A172 (cell line): ENCODE measurements around the gene TRMT112. TPM values are rescaled to one million over a fixed set of nuclear protein-coding genes. Genes with fewer than 3 reads are reported as not detected.
A peak's percentile ranks its signal among the peaks of the same experiment; 100 is the strongest.

Source experiments
- DNase-seq: peaks from one replicate; pipeline ENCODE4 v3.0.0-alpha.2; 2015; ENCODE audit warnings: low spot score
- total RNA-seq: library from RNA; depleted of rRNA; stranded (reverse); fragments of >200 nt; shearing (Covaris generic); gene quantifications from 2 replicates; pipeline ENCODE4 v1.2.3, GENCODE V29; 2014

Gene TRMT112
- total RNA-seq, 1 experiment from 2014 or later: 683 TPM

GRCh38 chr11:64292460-64293254 is 24.7 kb downstream of the TRMT112 start:
- DNase-seq: no peak

DNA sequence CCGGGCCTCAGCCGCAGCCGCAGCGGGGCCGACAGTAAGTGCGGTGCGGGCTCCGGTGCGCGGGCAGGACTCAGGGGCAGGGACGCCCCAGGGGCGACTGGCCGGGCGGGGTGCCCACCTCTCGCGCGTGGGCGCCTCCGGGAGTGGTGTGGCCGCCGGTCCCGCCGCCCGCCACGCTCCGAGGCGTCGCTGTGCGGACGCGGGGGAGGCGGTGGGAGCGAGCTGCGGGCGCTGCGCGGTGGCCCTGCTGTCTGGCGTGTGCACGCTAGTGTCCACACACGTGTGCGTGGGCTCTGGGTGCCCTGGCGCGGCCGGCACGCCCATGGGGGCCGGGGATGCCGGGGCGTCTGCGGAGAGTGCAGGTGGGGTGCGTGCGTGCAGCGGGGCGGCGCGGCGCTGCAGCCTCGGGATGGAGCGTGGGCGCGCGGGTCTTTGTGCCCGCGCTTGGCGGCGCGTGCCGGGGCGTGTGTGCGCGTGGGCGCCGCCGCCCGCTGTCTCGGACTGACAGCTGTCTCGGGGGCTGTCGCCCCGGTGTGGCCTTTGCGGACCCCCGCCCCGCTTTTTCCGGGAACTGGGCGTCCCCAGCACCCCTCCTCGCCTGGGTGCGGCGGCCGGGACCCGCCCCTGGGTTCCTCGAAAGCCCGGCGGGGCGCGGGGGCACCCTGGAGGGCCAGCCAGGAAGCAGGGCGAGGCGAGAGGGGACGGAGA is 25.5 kb downstream of the TRMT112 start:
- DNase-seq: no peak

DNA sequence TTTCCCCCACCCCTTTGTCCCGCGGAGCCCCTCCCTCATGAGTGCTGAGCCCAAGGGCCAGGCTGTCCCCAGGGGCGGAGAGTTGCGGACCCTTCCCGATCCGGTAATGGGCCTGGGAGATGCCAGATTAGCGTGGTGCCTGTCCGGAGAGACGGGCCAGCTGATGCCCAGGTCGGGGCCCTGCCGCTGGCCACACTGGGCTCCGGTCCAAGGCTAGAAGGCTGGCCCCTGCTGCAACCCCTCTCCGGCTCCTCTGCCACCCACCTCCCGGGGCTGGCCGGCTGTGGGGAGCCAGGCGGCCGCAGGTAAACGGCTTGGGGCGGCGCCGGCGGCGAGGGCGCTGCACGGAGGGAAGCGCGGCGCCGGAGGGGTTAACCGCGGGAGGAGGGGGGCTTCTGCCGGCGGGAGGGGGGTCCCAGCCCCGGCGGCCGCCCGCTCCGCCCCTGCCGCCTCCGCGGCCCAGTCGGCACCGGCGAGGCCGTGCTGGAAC is 26.1 kb downstream of the TRMT112 start, which contains the start of gene KCNK4:
KCNK4 (plus strand) TSS at position 41 of the 490 bp plus-strand sequence. CDS start 1,717 bp downstream, outside the sequence.
- DNase-seq: no peak

- no peak for DNase-seq
Observed at GRCh38 chr11:64290352-64291261, 26.8 kb downstream of the TRMT112 start.

- no peak for DNase-seq
Observed at GRCh38 chr11:64289002-64289564, 28.3 kb downstream of the TRMT112 start.

DNA sequence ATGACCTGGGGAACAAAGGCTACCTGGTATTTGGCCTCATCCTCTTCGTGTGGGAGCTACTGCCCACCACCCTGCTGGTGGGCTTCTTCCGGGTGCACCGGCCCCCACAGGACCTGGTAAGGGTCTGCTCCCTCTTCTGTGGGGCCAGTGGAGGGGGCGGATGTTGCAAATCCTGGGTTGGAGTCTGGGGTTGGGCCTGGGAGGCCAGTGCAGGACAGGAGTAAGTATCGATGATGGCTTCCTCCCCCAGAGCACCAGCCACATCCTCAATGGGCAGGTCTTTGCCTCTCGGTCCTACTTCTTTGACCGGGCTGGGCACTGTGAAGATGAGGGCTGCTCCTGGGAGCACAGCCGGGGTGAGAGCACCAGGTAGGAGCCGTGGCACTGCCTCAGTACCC is 29.0 kb downstream of the TRMT112 start:
- DNase-seq: no peak

DNA sequence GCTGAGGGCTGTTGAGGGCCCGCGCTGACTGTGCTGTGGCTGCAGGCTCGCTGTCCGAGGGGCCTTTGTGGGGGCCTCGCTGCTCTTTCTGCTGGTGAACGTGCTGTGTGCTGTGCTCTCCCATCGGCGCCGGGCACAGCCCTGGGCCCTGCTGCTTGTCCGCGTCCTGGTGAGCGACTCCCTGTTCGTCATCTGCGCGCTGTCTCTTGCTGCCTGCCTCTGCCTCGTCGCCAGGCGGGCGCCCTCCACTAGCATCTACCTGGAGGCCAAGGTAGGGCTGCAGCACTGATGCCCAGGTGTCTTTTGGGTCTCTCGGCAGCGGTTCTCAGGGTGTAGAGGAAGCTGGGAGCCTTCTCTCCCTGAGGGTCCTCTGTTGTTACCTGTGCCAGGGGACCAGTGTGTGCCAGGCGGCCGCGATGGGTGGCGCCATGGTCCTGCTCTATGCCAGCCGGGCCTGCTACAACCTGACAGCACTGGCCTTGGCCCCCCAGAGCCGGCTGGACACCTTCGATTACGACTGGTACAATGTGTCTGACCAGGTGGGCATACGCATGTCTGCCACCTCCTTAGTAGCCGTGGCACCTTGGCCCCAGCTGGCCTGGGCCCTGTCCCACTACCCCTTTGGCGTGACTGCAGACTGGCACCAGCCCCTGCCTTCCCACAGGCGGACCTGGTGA is 29.5 kb downstream of the TRMT112 start:
- no peak for DNase-seq

GRCh38 chr11:64286801-64287159 is 30.6 kb downstream of the TRMT112 start:
- DNase-seq: no peak

DNA sequence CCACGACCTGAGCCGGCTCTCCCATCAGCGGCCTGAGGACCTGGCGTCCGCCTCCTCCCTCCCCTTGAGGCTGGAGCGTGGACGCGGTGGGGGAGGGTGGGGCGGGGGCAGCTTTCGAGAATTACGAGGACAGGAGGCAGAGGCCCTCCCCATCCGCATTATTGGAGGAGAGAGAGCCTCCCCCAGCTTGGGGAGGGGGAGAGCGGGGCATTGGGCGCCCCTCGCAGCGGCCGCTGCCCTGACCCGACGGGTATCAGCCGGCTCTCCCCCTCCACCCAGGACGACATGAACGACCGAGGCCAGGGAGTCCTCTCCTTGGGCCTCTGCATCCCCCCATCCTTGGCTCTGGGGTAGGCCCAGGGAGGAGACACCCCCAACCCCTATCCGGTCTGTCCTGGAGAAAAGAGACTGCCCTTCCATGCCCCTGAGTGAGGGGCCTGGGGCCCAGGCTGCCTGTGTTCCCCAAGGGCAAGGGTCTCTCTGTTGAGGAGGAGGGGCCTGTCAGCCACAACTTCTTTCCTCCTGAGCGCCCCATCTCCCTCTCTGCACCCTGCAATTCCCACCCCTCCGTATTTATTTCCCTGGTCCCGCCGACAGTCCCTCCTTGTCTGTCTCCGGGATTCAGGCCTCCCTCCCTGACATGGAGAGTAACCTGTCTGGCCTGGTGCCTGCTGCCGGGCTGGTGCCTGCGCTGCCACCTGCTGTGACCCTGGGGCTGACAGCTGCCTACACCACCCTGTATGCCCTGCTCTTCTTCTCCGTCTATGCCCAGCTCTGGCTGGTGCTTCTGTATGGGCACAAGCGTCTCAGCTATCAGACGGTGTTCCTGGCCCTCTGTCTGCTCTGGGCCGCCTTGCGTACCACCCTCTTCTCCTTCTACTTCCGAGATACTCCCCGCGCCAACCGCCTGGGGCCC is 31.2 kb downstream of the TRMT112 start:
- peak; percentile 29 for DNase-seq

DNA sequence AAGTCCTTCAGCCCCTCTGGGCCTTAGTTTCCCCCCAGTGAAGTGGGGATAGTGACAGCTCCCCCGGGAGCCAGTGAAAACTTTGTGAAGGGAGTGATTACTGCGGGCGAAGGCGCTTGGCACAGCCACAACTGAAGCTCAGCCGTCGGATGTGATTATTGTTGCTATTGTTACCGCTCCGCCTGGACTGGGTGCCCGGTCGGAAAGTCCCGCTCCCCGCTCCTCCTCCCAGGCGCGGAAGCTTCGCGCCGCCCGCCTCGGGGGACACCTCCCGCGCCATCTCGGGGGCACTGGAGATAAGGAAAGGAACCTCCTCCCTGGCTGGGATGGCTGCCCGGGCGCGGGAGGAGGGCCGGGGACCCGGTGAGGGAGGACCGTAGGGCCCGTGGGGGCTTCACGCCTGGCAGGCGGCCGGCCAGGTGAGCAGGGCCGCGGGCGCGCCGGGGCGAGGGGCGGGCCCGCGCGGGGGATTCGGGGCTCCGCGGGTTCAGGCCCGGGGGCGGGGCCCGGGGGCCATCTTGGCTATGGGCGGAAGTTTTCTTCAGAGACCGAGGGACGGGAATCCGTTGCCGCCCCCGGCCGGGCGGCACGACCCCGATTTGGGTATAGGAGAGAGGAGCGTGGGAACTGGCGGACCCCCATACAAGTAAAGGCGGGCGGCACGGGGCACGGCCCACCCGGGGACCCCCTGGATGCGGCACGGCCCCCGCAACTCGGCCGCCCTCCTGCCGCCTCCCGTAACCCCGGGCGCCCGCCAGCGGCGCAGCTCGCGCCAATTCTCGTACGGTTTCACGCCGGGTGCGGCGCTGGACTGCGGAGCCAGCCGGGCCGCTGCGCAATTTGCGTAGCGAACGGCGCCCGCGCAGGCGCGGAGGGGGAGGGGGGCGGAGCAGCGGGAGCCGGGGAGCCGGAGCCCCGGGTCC is 32.1 kb downstream of the TRMT112 start, which contains the start of gene GPR137:
GPR137 (plus strand) TSS at position 887 of the 923 bp plus-strand sequence. CDS start 677 bp downstream, outside the sequence.
- DNase-seq: peak; percentile 57

GRCh38 chr11:64284048-64284961 is 33.1 kb downstream of the TRMT112 start, which contains the start of gene BAD:
TSS of gene BAD (minus strand) at chr11:64284665. CDS start at chr11:64284368, 297 bp downstream.
- DNase-seq: peak; percentile 87

DNA sequence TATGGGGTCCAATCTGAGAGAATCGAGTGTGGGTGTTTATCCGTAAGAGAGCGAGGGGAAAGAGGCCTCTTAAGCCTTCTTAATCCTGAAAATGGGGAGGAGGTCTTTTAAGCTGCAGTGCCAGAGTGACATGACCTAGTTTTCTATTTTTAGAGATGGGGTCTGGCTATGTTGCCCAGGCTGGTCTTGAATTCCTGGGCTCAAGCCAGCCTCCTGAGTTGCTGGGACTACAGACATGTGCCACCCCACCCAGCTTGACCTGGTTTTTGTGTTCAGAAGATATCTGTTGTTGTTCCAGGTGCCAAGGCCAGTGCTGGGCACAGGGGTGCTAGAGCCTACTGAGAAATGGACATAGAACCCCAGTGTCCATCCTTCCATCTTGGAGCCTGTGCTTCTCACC is 34.3 kb downstream of the TRMT112 start:
- no peak for DNase-seq

DNA sequence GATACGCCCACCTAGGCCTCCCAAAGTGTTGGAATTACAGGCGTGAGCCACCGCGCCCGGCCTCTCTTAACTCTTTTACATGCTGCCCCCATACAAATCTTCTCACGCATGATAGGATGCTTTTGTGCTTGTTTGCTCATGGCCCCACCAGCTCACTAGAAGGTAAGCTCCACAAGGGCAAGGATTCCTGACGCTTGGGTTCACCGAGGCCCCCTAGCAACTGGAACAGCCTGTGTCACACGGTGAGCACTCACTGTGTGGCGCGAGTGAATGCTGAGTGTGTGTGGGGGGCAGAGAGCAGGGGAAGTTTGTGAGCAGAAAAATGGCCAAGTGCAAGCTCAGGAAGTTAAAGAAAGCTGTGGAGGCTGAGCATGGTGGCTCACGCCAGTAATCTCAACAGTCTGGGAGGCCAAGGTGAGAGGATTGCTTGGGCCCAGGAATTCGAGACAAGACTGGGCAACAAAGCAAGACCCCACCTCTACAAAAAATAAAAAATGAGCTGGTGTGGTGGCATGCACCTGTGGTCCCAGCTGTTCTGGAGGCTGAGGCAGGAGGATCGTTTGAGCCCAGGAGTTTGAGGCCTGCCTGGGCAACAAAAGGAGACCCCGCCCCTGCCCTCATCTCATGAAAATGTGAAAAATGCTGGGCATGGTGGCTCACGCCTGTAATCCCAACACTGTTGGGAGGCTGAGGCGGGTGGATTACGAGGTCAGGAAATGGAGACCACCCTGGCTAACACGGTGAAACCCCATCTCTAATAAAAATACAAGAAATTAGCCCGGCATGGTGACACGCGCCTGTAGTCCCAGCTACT is 35.2 kb downstream of the TRMT112 start:
- DNase-seq: no peak

- no peak for DNase-seq
Observed at GRCh38 chr11:64278576-64279190, 38.7 kb downstream of the TRMT112 start.

DNA sequence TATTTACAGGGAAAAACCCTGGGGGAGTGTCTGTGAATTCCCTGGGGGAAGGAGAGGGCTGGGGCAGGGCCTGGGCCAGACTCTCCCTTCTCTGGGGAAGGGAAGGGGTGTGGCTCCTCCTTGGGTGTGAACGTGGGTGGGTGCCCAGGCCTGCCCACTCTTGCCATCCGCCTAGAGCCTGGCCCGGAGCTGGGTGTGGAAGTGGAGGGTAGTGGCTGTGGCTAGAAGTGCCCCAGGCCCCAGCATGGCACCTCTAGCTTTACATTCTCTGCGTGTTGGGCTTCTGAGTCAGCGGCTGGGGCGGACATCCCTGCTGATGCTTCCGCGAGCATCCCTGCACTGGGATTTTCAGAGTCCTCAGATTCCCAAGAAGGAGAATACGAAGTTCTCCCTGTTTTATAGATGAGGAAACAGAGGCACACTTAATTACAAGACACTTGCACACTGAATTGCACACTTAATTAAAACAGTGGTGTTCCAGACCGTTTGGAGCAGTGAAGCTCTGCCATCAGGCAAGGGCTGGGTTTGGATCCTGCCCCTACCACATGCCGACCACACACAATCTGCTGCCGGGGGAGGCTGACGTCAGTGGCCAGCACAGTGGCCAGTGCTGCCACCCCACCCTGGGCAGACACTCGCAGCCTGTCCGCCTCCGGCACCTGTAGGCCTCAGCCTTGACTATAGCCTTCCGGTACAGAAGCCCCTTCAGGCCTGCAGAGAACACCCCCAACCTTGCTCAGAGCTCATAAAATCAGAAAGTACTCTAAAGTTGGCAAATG is 40.5 kb downstream of the TRMT112 start:
- peak; percentile 96 for DNase-seq
